Measurements from ENCODE around the gene C19orf85.

DNA sequence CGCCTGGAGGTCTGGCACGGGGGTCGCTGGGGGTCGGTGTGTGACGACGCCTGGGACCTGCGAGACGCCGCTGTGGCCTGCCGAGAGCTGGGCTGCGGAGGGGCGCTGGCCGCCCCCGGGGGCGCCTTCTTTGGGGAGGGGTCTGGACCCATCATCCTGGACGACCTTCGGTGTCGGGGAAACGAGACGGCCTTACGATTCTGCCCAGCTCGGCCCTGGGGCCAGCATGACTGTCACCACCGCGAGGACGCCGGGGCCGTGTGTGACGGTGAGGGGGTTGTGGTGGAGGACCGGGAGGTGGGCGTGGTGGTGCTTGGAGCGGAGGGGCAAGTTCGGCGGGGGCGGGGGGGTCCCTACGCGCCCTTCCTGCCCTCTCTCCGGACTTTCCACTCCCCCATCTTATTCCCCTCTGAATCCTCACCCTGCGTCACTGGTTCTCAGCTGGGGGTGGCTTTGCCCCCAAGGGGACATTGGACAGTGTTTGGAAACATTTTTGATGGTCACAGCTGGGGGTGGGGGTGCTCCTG, 29.2 kb upstream of the C19orf85 start:
- TF ChIP-seq, protein P1, sequence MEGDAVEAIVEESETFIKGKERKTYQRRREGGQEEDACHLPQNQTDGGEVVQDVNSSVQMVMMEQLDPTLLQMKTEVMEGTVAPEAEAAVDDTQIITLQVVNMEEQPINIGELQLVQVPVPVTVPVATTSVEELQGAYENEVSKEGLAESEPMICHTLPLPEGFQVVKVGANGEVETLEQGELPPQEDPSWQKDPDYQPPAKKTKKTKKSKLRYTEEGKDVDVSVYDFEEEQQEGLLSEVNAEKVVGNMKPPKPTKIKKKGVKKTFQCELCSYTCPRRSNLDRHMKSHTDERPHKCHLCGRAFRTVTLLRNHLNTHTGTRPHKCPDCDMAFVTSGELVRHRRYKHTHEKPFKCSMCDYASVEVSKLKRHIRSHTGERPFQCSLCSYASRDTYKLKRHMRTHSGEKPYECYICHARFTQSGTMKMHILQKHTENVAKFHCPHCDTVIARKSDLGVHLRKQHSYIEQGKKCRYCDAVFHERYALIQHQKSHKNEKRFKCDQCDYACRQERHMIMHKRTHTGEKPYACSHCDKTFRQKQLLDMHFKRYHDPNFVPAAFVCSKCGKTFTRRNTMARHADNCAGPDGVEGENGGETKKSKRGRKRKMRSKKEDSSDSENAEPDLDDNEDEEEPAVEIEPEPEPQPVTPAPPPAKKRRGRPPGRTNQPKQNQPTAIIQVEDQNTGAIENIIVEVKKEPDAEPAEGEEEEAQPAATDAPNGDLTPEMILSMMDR (IDR thresholded peaks at IDR 0.05; ENCODE audit: low read depth, low read length), result no peak
- no peak for TF ChIP-seq EZH2phosphoT487 (IDR thresholded peaks at IDR 0.05; ENCODE audit: low read depth)
